ENCODE data around the gene AUTS2. TPM values are rescaled to one million over a fixed set of nuclear protein-coding genes. Genes with fewer than 3 reads are reported as not detected.
A peak's percentile ranks its signal among the peaks of the same experiment; 100 is the strongest.

The AUTS2 gene
- total and polyA plus RNA-seq, 2 experiments from 2014 or later, result 32.0 to 91.0 TPM

- H3K36me3 Mint-ChIP-seq (ENCODE audit: low read depth), result no peaks in the 10 kb centered on the region
- no peak overlapping the region for H3K4me3 Mint-ChIP-seq
- H3K9me3 Mint-ChIP-seq, result no peaks in the 10 kb centered on the region
- Histone ChIP-seq H3F3A (replicated peaks; ENCODE audit: low read depth) (no peaks in the 10 kb centered on the region), H3K79me2 (replicated peaks; ENCODE audit: insufficient read depth) (no peaks in the 10 kb centered on the region), H3K27ac (ENCODE audit: low read depth) (no peak overlapping the region), H2AFZ (no peak overlapping the region), H3K27me3 (ENCODE audit: insufficient read depth) (no peaks in the 10 kb centered on the region), H3K36me3 (ENCODE audit: insufficient read depth) (no peaks in the 10 kb centered on the region), H3K4me2 (no peak overlapping the region), H3K4me1 (ENCODE audit: insufficient read depth) (peaks cover 15% of the 10 kb centered on the region; the same call in 1 of the 2 replicates), H3K4me3 (no peak overlapping the region), H3K9me2 (ENCODE audit: insufficient read depth) (0 out of 2 replicates have a peak, but pooled peaks cover 2% of the 10 kb centered on the region), H4K20me1 (replicated peaks; ENCODE audit: insufficient read depth) (no peaks in the 10 kb centered on the region)
- DNase-seq (ENCODE audit: low spot score), result no peak
- no peak for ATAC-seq
- peaks cover 20% of the 10 kb centered on the region for H3K4me1 Mint-ChIP-seq
- TF ChIP-seq ETS1 (IDR thresholded peaks at IDR 0.05) (no peak), NANOG (IDR thresholded peaks at IDR 0.05; ENCODE audit: borderline replicate concordance) (no peak)
- peaks cover 2% of the 10 kb centered on the region for H3K27me3 Mint-ChIP-seq (ENCODE audit: insufficient read depth, low read depth, poor library complexity)
- no peak overlapping the region for H3K27ac Mint-ChIP-seq
Observed at GRCh38 chr7:70312336-70312735, 714.1 kb downstream of the AUTS2 start.

- Histone ChIP-seq H2AFZ (no peak overlapping the region), H3K4me2 (no peak overlapping the region), H3K27ac (ENCODE audit: low read depth) (no peak overlapping the region), H3K4me1 (ENCODE audit: insufficient read depth) (peaks cover 15% of the 10 kb centered on the region; the same call in 1 of the 2 replicates), H3K79me2 (replicated peaks; ENCODE audit: insufficient read depth) (no peaks in the 10 kb centered on the region), H3K4me3 (no peak overlapping the region), H3F3A (replicated peaks; ENCODE audit: low read depth) (no peaks in the 10 kb centered on the region), H3K27me3 (ENCODE audit: insufficient read depth) (no peaks in the 10 kb centered on the region), H3K9me2 (ENCODE audit: insufficient read depth) (0 out of 2 replicates have a peak, but pooled peaks cover 2% of the 10 kb centered on the region), H3K36me3 (ENCODE audit: insufficient read depth) (no peaks in the 10 kb centered on the region), H4K20me1 (replicated peaks; ENCODE audit: insufficient read depth) (no peaks in the 10 kb centered on the region)
- Mint-ChIP-seq H3K27me3 (ENCODE audit: insufficient read depth, low read depth, poor library complexity) (peaks cover 2% of the 10 kb centered on the region), H3K4me3 (no peak overlapping the region), H3K36me3 (ENCODE audit: low read depth) (no peaks in the 10 kb centered on the region), H3K27ac (no peak overlapping the region), H3K9me3 (no peaks in the 10 kb centered on the region), H3K4me1 (peaks cover 23% of the 10 kb centered on the region)
- TF ChIP-seq CREB1 (CRISPR knock-in tag; IDR thresholded peaks at IDR 0.05; ENCODE audit: low read depth) (no peak), EZH2phosphoT487 (IDR thresholded peaks at IDR 0.05; ENCODE audit: unreplicated experiment) (no peak)
- DNase-seq (ENCODE audit: low spot score), result peak; percentile 24
- peak; percentile 73 for ATAC-seq
Observed at GRCh38 chr7:70313271-70313670, 715.0 kb downstream of the AUTS2 start.

GRCh38 chr7:70313687-70314086 lies 715.4 kb downstream of the AUTS2 start:
- Histone ChIP-seq H2AFZ (no peak overlapping the region), H3K36me3 (ENCODE audit: insufficient read depth) (no peaks in the 10 kb centered on the region), H3K4me1 (ENCODE audit: insufficient read depth) (peaks cover 18% of the 10 kb centered on the region), H3K79me2 (replicated peaks; ENCODE audit: insufficient read depth) (no peaks in the 10 kb centered on the region), H3F3A (replicated peaks; ENCODE audit: low read depth) (no peaks in the 10 kb centered on the region), H3K4me2 (no peak overlapping the region), H4K20me1 (replicated peaks; ENCODE audit: insufficient read depth) (no peaks in the 10 kb centered on the region), H3K9me2 (ENCODE audit: insufficient read depth) (0 out of 2 replicates have a peak, but pooled peaks cover 2% of the 10 kb centered on the region), H3K4me3 (no peak overlapping the region), H3K27me3 (ENCODE audit: insufficient read depth) (no peaks in the 10 kb centered on the region), H3K27ac (ENCODE audit: low read depth) (no peak overlapping the region)
- H3K4me3 Mint-ChIP-seq, result no peak overlapping the region
- DNase-seq (ENCODE audit: low spot score), result no peak
- no peaks in the 10 kb centered on the region for H3K36me3 Mint-ChIP-seq (ENCODE audit: low read depth)
- H3K4me1 Mint-ChIP-seq, result peaks cover 27% of the 10 kb centered on the region
- no peak overlapping the region for H3K27ac Mint-ChIP-seq
- no peaks in the 10 kb centered on the region for H3K9me3 Mint-ChIP-seq
- peak; percentile 67 for ATAC-seq
- peaks cover 2% of the 10 kb centered on the region for H3K27me3 Mint-ChIP-seq (ENCODE audit: insufficient read depth, low read depth, poor library complexity)
- TF ChIP-seq ZNF462 (CRISPR knock-in tag; IDR thresholded peaks at IDR 0.05), result no peak
- TF ChIP-seq STAT1 (IDR thresholded peaks at IDR 0.05; ENCODE audit: unreplicated experiment), result no peak
- TF ChIP-seq ZNF114 (CRISPR knock-in tag; IDR thresholded peaks at IDR 0.05), result no peak
- TF ChIP-seq EZH2phosphoT487 (IDR thresholded peaks at IDR 0.05; ENCODE audit: unreplicated experiment), result no peak
- TF ChIP-seq ZNF331 (CRISPR knock-in tag; IDR thresholded peaks at IDR 0.05; ENCODE audit: low read depth), result no peak
- TF ChIP-seq CREB1 (CRISPR knock-in tag; IDR thresholded peaks at IDR 0.05; ENCODE audit: low read depth), result no peak
- no peak for TF ChIP-seq POLR2AphosphoS5 (IDR thresholded peaks at IDR 0.05; ENCODE audit: low read depth)
- TF ChIP-seq EZH2 (IDR thresholded peaks at IDR 0.05; ENCODE audit: low read depth, unreplicated experiment), result no peak
- TF ChIP-seq JUNB (IDR thresholded peaks at IDR 0.05; ENCODE audit: unreplicated experiment), result no peak

Data from GM23338 (cell line).